Body of pancreas (tissue), 4 donors: ENCODE results near the gene HOXC12.

Experiments
- POLR2A ChIP-seq, 3 donors: fragments of 450-650 bp; IDR thresholded peaks; one replicate each; pipeline ENCODE4 v1.6.1; 2016; ENCODE audit warnings: antibody characterized with exemption in 3 of 3, mild to moderate bottlenecking in 2 of 3
- TF ChIP-seq, protein P1 (sequence below), 7 experiments: fragments of 450-650 bp in 4 of 7; fragments of 200-600 bp in 3 of 7; sonication (generic) in 3 of 7; IDR thresholded peaks; one replicate each; pipeline ENCODE4 v1.5.1; 2016 to 2019; ENCODE audit warnings: antibody characterized with exemption in 7 of 7

DNA sequence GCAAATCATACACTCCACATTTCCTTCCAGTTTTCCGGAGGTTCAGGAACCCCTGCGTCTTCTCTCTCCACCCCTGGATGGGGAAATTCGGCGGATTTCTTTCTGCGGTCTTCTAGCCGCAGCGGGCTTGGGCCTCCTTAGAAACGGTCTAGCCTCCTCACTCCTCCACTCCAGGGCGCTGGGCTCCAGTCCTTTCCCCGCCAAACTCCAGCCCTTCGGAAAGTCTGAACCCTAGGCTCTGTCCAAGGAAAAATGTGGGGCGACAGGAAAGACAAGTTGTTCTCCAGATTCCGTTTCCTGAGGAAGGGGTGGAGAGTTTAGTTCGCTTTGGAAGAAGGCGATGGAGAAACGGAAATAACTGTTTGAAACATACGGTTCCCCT, 28.9 kb downstream of the HOXC12 start:
- TF ChIP-seq POLR2A (IDR thresholded peaks at IDR 0.05) = no peak
- TF ChIP-seq, protein P1, sequence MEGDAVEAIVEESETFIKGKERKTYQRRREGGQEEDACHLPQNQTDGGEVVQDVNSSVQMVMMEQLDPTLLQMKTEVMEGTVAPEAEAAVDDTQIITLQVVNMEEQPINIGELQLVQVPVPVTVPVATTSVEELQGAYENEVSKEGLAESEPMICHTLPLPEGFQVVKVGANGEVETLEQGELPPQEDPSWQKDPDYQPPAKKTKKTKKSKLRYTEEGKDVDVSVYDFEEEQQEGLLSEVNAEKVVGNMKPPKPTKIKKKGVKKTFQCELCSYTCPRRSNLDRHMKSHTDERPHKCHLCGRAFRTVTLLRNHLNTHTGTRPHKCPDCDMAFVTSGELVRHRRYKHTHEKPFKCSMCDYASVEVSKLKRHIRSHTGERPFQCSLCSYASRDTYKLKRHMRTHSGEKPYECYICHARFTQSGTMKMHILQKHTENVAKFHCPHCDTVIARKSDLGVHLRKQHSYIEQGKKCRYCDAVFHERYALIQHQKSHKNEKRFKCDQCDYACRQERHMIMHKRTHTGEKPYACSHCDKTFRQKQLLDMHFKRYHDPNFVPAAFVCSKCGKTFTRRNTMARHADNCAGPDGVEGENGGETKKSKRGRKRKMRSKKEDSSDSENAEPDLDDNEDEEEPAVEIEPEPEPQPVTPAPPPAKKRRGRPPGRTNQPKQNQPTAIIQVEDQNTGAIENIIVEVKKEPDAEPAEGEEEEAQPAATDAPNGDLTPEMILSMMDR (IDR thresholded peaks at IDR 0.05) = no peak
